ENCODE measurements around the gene SULT1A2. TPM values are rescaled to one million over a fixed set of nuclear protein-coding genes. Genes with fewer than 3 reads are reported as not detected.
"Not testable (repeated sequence)": the region's sequence is repeated elsewhere in the genome, so short reads cannot be mapped to it uniquely, and the experiment has no call there.

Gene SULT1A2
- total RNA-seq, 4 donors from 2014 or later: 0.79 to 5.0 (median 2.4) TPM

GRCh38 chr16:28567292-28567691, 29.6 kb downstream of the SULT1A2 start:
- TF ChIP-seq, protein P1, sequence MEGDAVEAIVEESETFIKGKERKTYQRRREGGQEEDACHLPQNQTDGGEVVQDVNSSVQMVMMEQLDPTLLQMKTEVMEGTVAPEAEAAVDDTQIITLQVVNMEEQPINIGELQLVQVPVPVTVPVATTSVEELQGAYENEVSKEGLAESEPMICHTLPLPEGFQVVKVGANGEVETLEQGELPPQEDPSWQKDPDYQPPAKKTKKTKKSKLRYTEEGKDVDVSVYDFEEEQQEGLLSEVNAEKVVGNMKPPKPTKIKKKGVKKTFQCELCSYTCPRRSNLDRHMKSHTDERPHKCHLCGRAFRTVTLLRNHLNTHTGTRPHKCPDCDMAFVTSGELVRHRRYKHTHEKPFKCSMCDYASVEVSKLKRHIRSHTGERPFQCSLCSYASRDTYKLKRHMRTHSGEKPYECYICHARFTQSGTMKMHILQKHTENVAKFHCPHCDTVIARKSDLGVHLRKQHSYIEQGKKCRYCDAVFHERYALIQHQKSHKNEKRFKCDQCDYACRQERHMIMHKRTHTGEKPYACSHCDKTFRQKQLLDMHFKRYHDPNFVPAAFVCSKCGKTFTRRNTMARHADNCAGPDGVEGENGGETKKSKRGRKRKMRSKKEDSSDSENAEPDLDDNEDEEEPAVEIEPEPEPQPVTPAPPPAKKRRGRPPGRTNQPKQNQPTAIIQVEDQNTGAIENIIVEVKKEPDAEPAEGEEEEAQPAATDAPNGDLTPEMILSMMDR (IDR thresholded peaks at IDR 0.05): no peak
- no peak for ATAC-seq (ENCODE audit: low FRiP score)
- DNase-seq (ENCODE audit: low spot score): no peak

DNA sequence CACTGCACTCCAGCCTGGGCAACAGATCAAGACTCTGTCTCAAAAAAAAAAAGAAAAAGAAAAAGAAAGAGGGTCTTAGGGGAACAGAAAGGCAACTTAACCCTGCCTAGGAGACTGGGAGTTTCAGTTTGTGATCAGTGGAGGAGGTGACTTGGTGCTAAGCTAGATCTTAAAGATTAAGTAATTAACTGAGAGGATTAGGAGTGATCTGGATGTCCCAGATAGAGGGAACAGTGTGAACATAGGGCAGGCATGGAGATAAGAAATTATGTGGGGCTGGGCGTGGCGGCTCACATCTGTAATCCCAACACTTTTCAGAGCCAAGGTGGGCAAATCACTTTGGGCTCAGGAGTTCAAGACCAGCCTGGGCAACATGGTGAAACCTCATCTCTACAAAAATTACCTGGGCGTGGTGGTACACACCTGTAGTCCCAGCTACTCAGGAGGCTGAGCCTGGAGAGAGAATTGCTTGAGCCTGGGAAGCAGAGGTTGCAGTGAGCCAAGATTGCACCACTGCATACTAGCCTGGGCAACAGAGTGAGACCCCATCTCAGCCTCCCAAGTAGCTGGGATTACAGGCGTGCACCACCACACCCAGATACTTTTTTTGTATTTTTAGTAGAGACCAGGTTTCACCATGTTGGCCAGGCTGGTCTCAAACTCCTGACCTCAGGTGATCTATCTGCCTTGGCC, 30.5 kb downstream of the SULT1A2 start:
- not testable (repeated sequence) for ATAC-seq (ENCODE audit: low FRiP score); DNase-seq (ENCODE audit: low spot score)

- no peak for ATAC-seq (ENCODE audit: low FRiP score)
- no peak for DNase-seq (ENCODE audit: low spot score)
- TF ChIP-seq, protein P1 (IDR thresholded peaks at IDR 0.05): no peak
These were observed 33.6 kb downstream of the SULT1A2 start for GRCh38 chr16:28563218-28563617.

DNA sequence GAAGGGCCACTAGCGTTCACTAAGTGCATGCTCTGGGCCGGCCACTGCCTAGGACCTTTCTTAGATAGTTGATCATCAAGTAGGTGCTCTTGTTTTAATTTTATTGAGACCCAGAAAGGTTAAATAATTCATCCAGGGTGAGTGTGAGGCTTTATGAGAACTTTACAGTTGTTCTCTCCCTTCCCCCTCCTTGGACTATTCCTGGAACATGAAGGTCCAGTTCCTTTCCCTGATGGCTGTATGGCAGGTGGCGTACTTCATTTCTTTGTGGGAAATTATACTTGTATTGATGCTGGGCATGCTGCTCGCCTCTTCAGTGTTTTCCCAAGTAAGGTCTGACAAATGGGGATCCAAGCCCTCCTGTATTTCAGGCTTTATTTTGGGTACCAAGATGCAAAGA, 34.7 kb downstream of the SULT1A2 start:
- ATAC-seq (ENCODE audit: low FRiP score) (no peak), DNase-seq (ENCODE audit: low spot score) (no peak)
- TF ChIP-seq, protein P1 (IDR thresholded peaks at IDR 0.05): no peak

- TF ChIP-seq, protein P1 (IDR thresholded peaks at IDR 0.05): no peak
- ATAC-seq (ENCODE audit: low FRiP score) (no peak), DNase-seq (ENCODE audit: low spot score) (no peak)
These were observed 35.2 kb downstream of the SULT1A2 start for GRCh38 chr16:28561557-28562187.

DNA sequence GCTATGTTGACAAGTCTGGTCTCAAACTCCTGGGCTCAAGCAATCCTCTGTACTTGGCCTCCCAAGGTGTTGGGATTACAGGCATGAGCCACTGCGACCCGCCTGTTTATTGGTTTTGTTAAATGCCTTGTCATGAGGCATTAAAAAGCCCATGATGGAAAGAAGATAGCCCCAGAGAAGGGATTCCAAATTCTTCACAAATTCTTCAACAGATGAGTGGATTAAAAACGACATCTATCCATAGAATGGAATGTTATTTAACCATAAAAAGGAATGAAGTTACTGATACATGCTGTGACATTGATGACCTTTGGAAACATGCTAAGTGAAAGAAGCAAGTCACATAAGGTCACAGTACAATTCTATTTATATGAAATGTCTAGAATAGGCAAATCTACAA, 38.4 kb downstream of the SULT1A2 start:
- ATAC-seq (ENCODE audit: low FRiP score) (no peak), DNase-seq (ENCODE audit: low spot score) (no peak)
- TF ChIP-seq, protein P1 (IDR thresholded peaks at IDR 0.05): no peak

- no peak for DNase-seq (ENCODE audit: low spot score)
- ATAC-seq (ENCODE audit: low FRiP score): no peak
- TF ChIP-seq, protein P1 (IDR thresholded peaks at IDR 0.05): no peak
These were observed 39.9 kb downstream of the SULT1A2 start for GRCh38 chr16:28556914-28557320.
